ENCODE results near the gene FBXL16.

The FBXL16 gene

DNA sequence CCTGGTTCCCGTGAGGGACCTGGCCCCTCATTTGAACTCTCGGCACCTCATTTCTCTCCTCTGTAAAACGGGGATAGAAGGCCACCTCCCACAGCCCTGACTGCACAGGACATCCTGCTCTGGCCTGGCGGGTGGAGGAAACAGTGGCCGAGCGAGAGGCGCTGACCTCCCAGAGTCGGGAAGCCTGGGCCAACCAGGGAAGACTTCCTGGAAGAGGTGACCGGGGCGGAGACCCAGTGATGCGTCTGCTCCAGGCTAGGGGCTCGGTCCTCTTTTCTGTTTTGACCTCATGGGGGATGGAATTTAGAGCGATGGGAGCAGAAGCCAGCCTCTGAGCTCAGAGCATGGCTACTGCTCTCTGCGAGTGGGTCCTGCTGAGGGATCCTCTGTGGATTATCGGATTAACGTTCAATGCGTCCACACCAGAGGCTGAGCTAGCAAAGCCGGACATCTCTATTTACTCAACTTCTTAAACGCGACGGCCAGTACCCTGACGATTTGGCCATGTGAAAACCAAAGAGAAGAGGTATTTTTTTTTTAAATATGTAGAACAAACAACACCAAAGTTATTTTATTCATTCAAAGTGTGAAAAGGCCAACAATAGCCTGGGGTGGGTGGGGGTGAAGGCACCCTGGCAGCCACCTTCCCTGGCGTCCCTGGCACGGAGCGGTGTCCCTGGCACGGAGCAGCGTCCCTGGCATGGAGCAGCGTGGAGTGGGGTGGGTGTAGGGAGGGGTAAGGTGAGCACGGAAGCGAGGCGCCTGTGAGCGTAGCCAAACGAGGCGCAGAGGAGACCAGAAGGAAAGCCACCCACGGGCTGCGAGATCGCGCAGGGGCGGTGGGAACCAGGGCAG lies 45.8 kb upstream of the FBXL16 start:
- no peak overlapping the region for H3K9ac ChIP-seq (ENCODE audit: low read length)

DNA sequence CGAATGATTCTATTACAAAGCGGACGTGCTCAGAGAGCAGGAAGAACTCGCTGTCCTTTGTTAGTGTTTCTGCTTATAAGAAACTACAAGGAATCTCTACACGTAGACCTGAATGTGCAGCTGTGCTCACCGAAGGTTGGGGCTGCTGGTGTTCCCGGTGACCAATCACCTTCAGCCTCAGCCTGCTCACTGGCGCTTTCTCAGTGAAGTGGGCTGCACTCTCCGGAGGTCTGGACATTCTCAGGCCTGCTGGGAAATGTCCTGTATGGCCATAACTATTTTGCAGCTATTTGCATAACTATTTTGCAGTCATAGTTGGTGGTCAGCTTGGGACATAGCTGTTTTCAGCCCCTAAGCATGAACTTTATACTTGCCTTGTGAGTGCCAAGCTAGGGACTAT lies 44.9 kb upstream of the FBXL16 start:
- Histone ChIP-seq H2BK12ac (ENCODE audit: low read length) (no peak overlapping the region), H3K4me1 (ENCODE audit: control insufficient read depth in 1 of 2, insufficient read depth in 2 of 2, low read length in 2 of 2) (no peaks in the 10 kb centered on the region), H3K27me3 (ENCODE audit: insufficient read depth, low read length) (no peaks in the 10 kb centered on the region), H4K12ac (ENCODE audit: low read depth, low read length) (no peak overlapping the region), H3K27ac (ENCODE audit: low read depth, low read length) (no peak overlapping the region), H3K23ac (ENCODE audit: low read length) (no peak overlapping the region), H2BK5ac (ENCODE audit: low read depth, low read length, poor library complexity) (no peak overlapping the region), H3K4me2 (ENCODE audit: low read length) (no peak overlapping the region), H2BK120ac (ENCODE audit: insufficient read depth, low read length, poor library complexity) (no peak overlapping the region), H2AK5ac (ENCODE audit: low read length) (no peak overlapping the region), H3K79me1 (ENCODE audit: low read length) (no peaks in the 10 kb centered on the region), H3K36me3 (ENCODE audit: control insufficient read depth in 1 of 2, insufficient read depth in 2 of 2, low read length in 2 of 2) (no peaks in the 10 kb centered on the region), H3K79me2 (ENCODE audit: control insufficient read depth, insufficient read depth, low read length, poor library complexity) (no peaks in the 10 kb centered on the region), H2AFZ (ENCODE audit: insufficient read depth, low read length, poor library complexity) (no peak overlapping the region), H3K14ac (ENCODE audit: low read length) (no peak overlapping the region), H3K9ac (ENCODE audit: low read length) (no peak overlapping the region), H3K4ac (ENCODE audit: low read depth, low read length) (no peak overlapping the region), H3K4me3 (ENCODE audit: low read depth, low read length) (no peak overlapping the region), H4K8ac (ENCODE audit: low read depth, low read length) (no peak overlapping the region), H3K18ac (ENCODE audit: low read length) (no peak overlapping the region), H4K91ac (ENCODE audit: low read depth, low read length) (no peak overlapping the region), H3K9me3 (ENCODE audit: insufficient read depth, low read depth, low read length) (peaks cover under 1% of the 10 kb centered on the region)
- WGBS (ENCODE audit: extremely low coverage, insufficient coverage, insufficient read length), result no CpG with 5 or more reads among the region's 9 CpGs
- no peak for DNase-seq

More for the DNA sequence above, 45.8 kb upstream of the FBXL16 start:
- Histone ChIP-seq H3K9me3 (ENCODE audit: insufficient read depth, low read depth, low read length) (peaks cover 2% of the 10 kb centered on the region), H3K4me1 (ENCODE audit: control insufficient read depth in 1 of 2, insufficient read depth in 2 of 2, low read length in 2 of 2) (no peaks in the 10 kb centered on the region), H3K27ac (ENCODE audit: low read depth, low read length) (no peak overlapping the region), H3K79me2 (ENCODE audit: control insufficient read depth, insufficient read depth, low read length, poor library complexity) (no peaks in the 10 kb centered on the region), H3K23ac (ENCODE audit: low read length) (no peak overlapping the region), H4K12ac (ENCODE audit: low read depth, low read length) (no peak overlapping the region), H2BK5ac (ENCODE audit: low read depth, low read length, poor library complexity) (no peak overlapping the region), H4K8ac (ENCODE audit: low read depth, low read length) (no peak overlapping the region), H3K4me3 (ENCODE audit: low read depth, low read length) (no peak overlapping the region), H4K91ac (ENCODE audit: low read depth, low read length) (no peak overlapping the region), H2BK120ac (ENCODE audit: insufficient read depth, low read length, poor library complexity) (no peak overlapping the region), H3K4ac (ENCODE audit: low read depth, low read length) (no peak overlapping the region), H2BK12ac (ENCODE audit: low read length) (no peak overlapping the region), H3K27me3 (ENCODE audit: insufficient read depth, low read length) (no peaks in the 10 kb centered on the region), H2AFZ (ENCODE audit: insufficient read depth, low read length, poor library complexity) (no peak overlapping the region), H3K36me3 (ENCODE audit: control insufficient read depth in 1 of 2, insufficient read depth in 2 of 2, low read length in 2 of 2) (no peaks in the 10 kb centered on the region), H3K79me1 (ENCODE audit: low read length) (no peaks in the 10 kb centered on the region), H2AK5ac (ENCODE audit: low read length) (no peak overlapping the region), H3K14ac (ENCODE audit: low read length) (no peak overlapping the region), H3K18ac (ENCODE audit: low read length) (no peak overlapping the region), H3K4me2 (ENCODE audit: low read length) (no peak overlapping the region)
- WGBS (ENCODE audit: extremely low coverage, insufficient coverage, insufficient read length), result no CpG with 5 or more reads among the region's 39 CpGs
- no peak for DNase-seq

DNA sequence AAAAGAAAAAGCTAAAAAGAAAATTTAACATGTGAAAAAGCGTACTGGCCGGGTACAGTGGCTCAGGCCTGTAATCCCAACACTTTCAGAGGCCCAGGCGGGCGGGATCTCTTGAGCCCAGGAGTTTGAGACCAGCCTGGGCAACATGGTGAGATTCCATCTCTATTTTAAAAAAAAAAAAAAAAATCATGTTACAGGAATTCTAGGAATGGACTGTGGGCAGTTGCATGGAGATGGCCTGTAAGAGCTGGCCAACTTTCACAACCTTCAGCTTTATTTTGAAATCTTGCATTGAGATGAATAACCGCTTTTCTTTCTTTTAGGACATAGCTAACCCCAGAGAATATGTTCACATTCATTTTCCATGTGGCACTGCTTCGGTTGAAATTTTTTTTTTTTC lies 43.4 kb upstream of the FBXL16 start:
- no peak overlapping the region for H3K9ac ChIP-seq (ENCODE audit: low read length)
- H2BK120ac ChIP-seq (ENCODE audit: insufficient read depth, low read length, poor library complexity), result no peak overlapping the region
- no peak overlapping the region for H3K14ac ChIP-seq (ENCODE audit: low read length)
- H3K23ac ChIP-seq (ENCODE audit: low read length), result no peak overlapping the region
- no peak overlapping the region for H4K8ac ChIP-seq (ENCODE audit: low read depth, low read length)
- H3K4ac ChIP-seq (ENCODE audit: low read depth, low read length), result no peak overlapping the region
- no peak overlapping the region for H2AK5ac ChIP-seq (ENCODE audit: low read length)
- H3K18ac ChIP-seq (ENCODE audit: low read length), result no peak overlapping the region
- H4K12ac ChIP-seq (ENCODE audit: low read depth, low read length), result no peak overlapping the region
- no peak overlapping the region for H4K91ac ChIP-seq (ENCODE audit: low read depth, low read length)
- no peaks in the 10 kb centered on the region for H3K27me3 ChIP-seq (ENCODE audit: insufficient read depth, low read length)
- no CpG with 5 or more reads among the region's 6 CpGs for WGBS (ENCODE audit: extremely low coverage, insufficient coverage, insufficient read length)
- H3K79me2 ChIP-seq (ENCODE audit: control insufficient read depth, insufficient read depth, low read length, poor library complexity), result no peaks in the 10 kb centered on the region
- H3K4me3 ChIP-seq (ENCODE audit: low read depth, low read length), result no peak overlapping the region
- no peak overlapping the region for H2BK5ac ChIP-seq (ENCODE audit: low read depth, low read length, poor library complexity)
- peak; percentile 76 to 96 for DNase-seq
- H2BK12ac ChIP-seq (ENCODE audit: low read length), result no peak overlapping the region
- no peak overlapping the region for H2AFZ ChIP-seq (ENCODE audit: insufficient read depth, low read length, poor library complexity)
- H3K36me3 ChIP-seq (ENCODE audit: control insufficient read depth in 1 of 2, insufficient read depth in 2 of 2, low read length in 2 of 2), result no peaks in the 10 kb centered on the region
- no peaks in the 10 kb centered on the region for H3K4me1 ChIP-seq (ENCODE audit: control insufficient read depth in 1 of 2, insufficient read depth in 2 of 2, low read length in 2 of 2)
- no peaks in the 10 kb centered on the region for H3K9me3 ChIP-seq (ENCODE audit: insufficient read depth, low read depth, low read length)
- no peak overlapping the region for H3K27ac ChIP-seq (ENCODE audit: low read depth, low read length)
- no peaks in the 10 kb centered on the region for H3K79me1 ChIP-seq (ENCODE audit: low read length)
- H3K4me2 ChIP-seq (ENCODE audit: low read length), result no peak overlapping the region

DNA sequence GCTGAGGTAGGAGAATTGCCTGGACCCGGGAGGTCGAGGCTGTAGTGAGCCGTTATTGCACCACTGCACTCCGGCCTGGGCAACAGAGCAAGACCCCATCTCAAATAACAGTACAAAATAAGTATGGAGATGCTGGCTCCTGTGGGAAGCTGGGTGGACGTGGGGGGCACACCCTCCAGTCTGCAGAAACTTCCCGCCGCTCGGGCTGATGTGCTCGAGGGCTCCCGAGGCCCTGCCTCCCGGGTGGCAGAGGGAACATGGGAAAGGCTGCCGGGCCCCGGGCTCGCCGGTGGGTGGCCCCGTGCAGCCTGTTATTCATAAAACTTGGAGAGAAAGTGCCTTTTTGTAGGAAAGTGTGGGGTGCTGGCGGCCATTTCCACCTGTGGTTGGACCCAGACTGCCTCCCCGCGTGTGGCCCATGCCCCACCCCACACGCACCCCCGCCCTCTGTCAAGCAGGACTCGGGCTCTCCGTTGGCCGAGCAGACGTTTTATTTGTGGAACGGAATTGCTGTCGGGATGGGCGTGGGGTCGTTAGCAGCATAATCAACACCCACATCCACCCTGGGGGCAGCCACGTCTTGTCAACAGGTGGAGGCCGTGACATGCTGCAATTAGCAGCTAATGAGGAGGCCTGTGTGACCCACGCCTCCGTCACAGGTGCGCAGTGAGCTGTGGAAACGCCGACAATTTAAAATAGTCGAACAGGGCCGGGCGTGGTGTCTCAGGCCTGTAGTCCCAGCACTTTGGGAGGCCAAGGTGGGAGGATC lies 42.6 kb upstream of the FBXL16 start:
- Histone ChIP-seq H2AK5ac (ENCODE audit: low read length) (no peak overlapping the region), H3K18ac (ENCODE audit: low read length) (no peak overlapping the region), H3K4me2 (ENCODE audit: low read length) (no peak overlapping the region), H3K4me1 (ENCODE audit: control insufficient read depth in 1 of 2, insufficient read depth in 2 of 2, low read length in 2 of 2) (no peaks in the 10 kb centered on the region), H2AFZ (ENCODE audit: insufficient read depth, low read length, poor library complexity) (no peak overlapping the region), H3K36me3 (ENCODE audit: control insufficient read depth in 1 of 2, insufficient read depth in 2 of 2, low read length in 2 of 2) (no peaks in the 10 kb centered on the region), H4K12ac (ENCODE audit: low read depth, low read length) (no peak overlapping the region), H2BK120ac (ENCODE audit: insufficient read depth, low read length, poor library complexity) (no peak overlapping the region), H2BK5ac (ENCODE audit: low read depth, low read length, poor library complexity) (no peak overlapping the region), H3K79me1 (ENCODE audit: low read length) (no peaks in the 10 kb centered on the region), H4K91ac (ENCODE audit: low read depth, low read length) (no peak overlapping the region), H3K23ac (ENCODE audit: low read length) (no peak overlapping the region), H3K14ac (ENCODE audit: low read length) (no peak overlapping the region), H2BK12ac (ENCODE audit: low read length) (no peak overlapping the region), H3K79me2 (ENCODE audit: control insufficient read depth, insufficient read depth, low read length, poor library complexity) (no peaks in the 10 kb centered on the region), H3K9me3 (ENCODE audit: insufficient read depth, low read depth, low read length) (no peaks in the 10 kb centered on the region), H3K9ac (ENCODE audit: low read length) (no peak overlapping the region), H4K8ac (ENCODE audit: low read depth, low read length) (no peak overlapping the region), H3K4ac (ENCODE audit: low read depth, low read length) (no peak overlapping the region), H3K27ac (ENCODE audit: low read depth, low read length) (no peak overlapping the region), H3K27me3 (ENCODE audit: insufficient read depth, low read length) (no peaks in the 10 kb centered on the region), H3K4me3 (ENCODE audit: low read depth, low read length) (no peak overlapping the region)
- no CpG with 5 or more reads among the region's 39 CpGs for WGBS (ENCODE audit: extremely low coverage, insufficient coverage, insufficient read length)
- DNase-seq, result peak; percentile 55 to 68
